RWPE2 (cell line): ENCODE results near the gene CCDC192.
A peak's percentile ranks its signal among the peaks of the same experiment; 100 is the strongest.

ENCODE experiments used
- ATAC-seq: fragments of 200-7000 bp; cut with Tn5 transposase; 3 replicates; pipeline ENCODE4 v1.9.1; 2021; ENCODE audit warnings: low read depth
- DNase-seq: peaks from one replicate; pipeline ENCODE4 v3.0.0-alpha.2; 2020; ENCODE audit warnings: low spot score
- H3K27ac ChIP-seq: fragments of 450-650 bp; 2 replicates; pipeline ENCODE4 v1.5.1; 2017; ENCODE audit warnings: mild to moderate bottlenecking; ENCODE audit not compliant: poor library complexity, severe bottlenecking
- H3K27me3 ChIP-seq: fragments of 250-450 bp; sonication (Bioruptor Pico); 2 replicates; pipeline ENCODE4 v1.5.1; 2021; ENCODE audit warnings: mild to moderate bottlenecking, moderate library complexity; ENCODE audit not compliant: insufficient read depth, poor library complexity, severe bottlenecking
- H3K36me3 ChIP-seq: fragments of 250-450 bp; sonication (Bioruptor Pico); 2 replicates; pipeline ENCODE4 v1.5.1; 2020; ENCODE audit warnings: low read depth, mild to moderate bottlenecking, moderate library complexity
- H3K4me1 ChIP-seq: fragments of 250-450 bp; sonication (Bioruptor Pico); 2 replicates; pipeline ENCODE4 v1.5.1; 2021; ENCODE audit warnings: mild to moderate bottlenecking, moderate library complexity; ENCODE audit not compliant: insufficient read depth, poor library complexity, severe bottlenecking
- H3K4me3 ChIP-seq: fragments of 250-450 bp; sonication (Bioruptor Pico); 2 replicates; pipeline ENCODE4 v1.5.1; 2021; ENCODE audit warnings: mild to moderate bottlenecking, moderate library complexity; ENCODE audit not compliant: severe bottlenecking
- H3K9me3 ChIP-seq: fragments of 250-450 bp; sonication (Bioruptor Pico); 2 replicates; pipeline ENCODE4 v1.5.1; 2021; ENCODE audit warnings: mild to moderate bottlenecking, moderate library complexity; ENCODE audit not compliant: severe bottlenecking
- CTCF ChIP-seq: fragments of 450-650 bp; IDR thresholded peaks from one replicate; pipeline ENCODE4 v1.5.1; 2017; ENCODE audit warnings: mild to moderate bottlenecking, moderate library complexity; ENCODE audit not compliant: poor library complexity, severe bottlenecking

CCDC192 gene

GRCh38 chr5:127942246-127943060 is 239.3 kb downstream of the CCDC192 start:
- no peak for TF ChIP-seq CTCF
- DNase-seq (no peak), ATAC-seq (peak; percentile 61; the same call in 2 of the 3 replicates)
- no peak overlapping the region for H3K27ac ChIP-seq
- no peaks in the 10 kb centered on the region for H3K27me3 ChIP-seq
- H3K4me1 ChIP-seq, result no peaks in the 10 kb centered on the region
- no peaks in the 10 kb centered on the region for H3K36me3 ChIP-seq
- H3K9me3 ChIP-seq, result no peaks in the 10 kb centered on the region
- H3K4me3 ChIP-seq, result no peak overlapping the region

DNA sequence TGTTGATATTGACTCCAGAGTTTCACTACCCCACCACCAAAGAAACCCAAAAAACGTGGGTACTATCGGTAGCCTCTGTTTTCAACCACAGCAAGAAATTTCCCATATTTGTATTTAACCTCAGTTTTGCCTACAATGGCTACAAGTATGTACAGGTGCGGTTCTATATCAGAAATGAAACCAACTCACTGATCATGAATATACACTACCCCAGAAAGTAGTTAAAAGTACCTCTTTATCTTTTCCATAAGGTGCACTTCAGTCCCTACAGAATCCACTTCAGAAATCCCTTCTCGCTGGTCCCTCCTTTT is 239.8 kb downstream of the CCDC192 start:
- Histone ChIP-seq H3K36me3 (no peaks in the 10 kb centered on the region), H3K4me3 (no peak overlapping the region), H3K4me1 (no peaks in the 10 kb centered on the region), H3K9me3 (no peaks in the 10 kb centered on the region), H3K27me3 (no peaks in the 10 kb centered on the region), H3K27ac (no peak overlapping the region)
- ATAC-seq, result no peak
- DNase-seq, result no peak
- TF ChIP-seq CTCF, result no peak

DNA sequence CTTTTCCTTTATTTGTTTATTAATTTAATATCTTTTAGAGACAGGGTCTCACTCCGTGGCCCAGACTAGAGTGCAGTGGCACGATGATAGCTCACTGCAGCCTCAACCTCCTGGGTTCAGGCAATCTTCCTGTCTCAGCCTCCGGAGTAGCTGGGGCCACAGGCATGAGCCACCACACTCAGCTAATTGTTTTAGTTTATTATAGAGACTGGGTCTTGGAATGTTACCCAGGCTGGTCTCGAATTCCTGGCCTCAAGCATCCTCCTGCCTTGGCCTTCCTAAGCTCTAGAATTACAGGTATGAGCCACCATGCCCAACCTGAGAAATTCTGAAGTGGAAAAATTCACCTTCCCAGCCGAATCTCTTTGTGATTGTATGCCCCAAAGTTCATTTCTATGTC is 240.9 kb downstream of the CCDC192 start:
- no peak for ATAC-seq
- no peak overlapping the region for H3K27ac ChIP-seq
- H3K4me3 ChIP-seq, result no peak overlapping the region
- H3K4me1 ChIP-seq, result no peaks in the 10 kb centered on the region
- no peaks in the 10 kb centered on the region for H3K9me3 ChIP-seq
- no peak for TF ChIP-seq CTCF
- DNase-seq, result no peak
- H3K27me3 ChIP-seq, result no peaks in the 10 kb centered on the region
- no peaks in the 10 kb centered on the region for H3K36me3 ChIP-seq

GRCh38 chr5:127947941-127948340 is 244.8 kb downstream of the CCDC192 start:
- no peak for ATAC-seq

More at GRCh38 chr5:127947941-127948340, 244.8 kb downstream of the CCDC192 start:
- Histone ChIP-seq H3K9me3 (no peaks in the 10 kb centered on the region), H3K4me1 (no peaks in the 10 kb centered on the region), H3K36me3 (no peaks in the 10 kb centered on the region), H3K27me3 (no peaks in the 10 kb centered on the region), H3K4me3 (no peak overlapping the region), H3K27ac (no peak overlapping the region)
- TF ChIP-seq CTCF, result no peak
- no peak for DNase-seq
